HG02870 (cell line): ENCODE measurements around the gene NANOS2.
A peak's percentile ranks its signal among the peaks of the same experiment; 100 is the strongest.

Experiments
- ATAC-seq: cut with Tn5 transposase; IDR thresholded peaks from one replicate; pipeline ENCODE4 v1.9.1; 2021; ENCODE audit warnings: mild to moderate bottlenecking, moderate library complexity; ENCODE audit not compliant: unreplicated experiment

Gene NANOS2

DNA sequence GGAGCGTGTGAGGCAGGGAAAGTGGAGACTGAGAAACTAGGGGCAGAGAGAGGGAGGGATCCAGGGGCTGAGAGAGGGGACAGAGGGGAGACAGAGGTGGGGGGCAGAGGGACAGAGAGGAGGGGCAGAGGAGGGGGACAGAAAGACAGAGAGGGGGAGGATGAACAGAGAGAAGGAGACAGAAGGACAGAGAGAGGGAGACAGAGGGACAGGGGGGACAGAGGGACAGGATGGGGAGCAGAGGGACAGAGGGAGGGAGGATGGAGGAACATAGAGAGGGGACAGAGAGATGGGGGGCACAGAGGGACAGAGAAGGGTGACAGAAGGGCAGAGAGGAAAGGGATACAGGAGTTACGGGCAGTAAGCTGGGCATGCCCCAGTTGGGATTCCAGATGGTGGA lies 14.7 kb upstream of the NANOS2 start:
- no peak for ATAC-seq

DNA sequence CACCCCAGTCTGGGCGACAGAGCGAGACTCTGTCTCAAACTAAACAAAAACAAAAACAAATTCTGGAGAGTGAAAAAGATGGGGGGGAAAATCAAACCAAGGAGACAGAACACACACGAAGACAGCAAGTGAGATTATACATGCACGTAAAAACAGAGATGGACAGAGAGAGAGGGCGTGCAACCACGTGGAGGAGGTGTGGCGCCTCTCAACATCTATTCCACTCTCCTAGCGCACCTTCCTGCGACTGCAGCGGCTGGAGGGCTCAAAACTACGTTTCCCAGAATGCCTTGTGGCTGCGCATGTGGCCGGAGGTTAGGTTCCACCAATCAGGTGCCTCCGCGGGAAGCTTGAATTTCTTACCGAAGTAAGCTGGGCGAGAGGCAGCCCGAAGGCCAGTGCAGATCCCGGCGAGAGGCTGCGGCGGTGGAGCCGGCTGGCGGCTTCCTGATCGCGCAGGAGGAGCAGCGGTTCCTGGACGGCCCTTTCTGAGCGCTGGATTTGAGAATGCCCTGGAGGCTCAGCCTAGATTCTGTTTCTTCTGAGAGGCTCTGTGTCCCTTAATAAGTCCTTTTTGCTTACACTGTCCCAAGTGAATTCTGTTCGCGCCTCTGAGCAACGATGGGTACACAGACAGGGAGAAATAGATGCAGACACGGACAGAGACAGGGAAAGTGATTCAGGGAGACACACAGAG lies 13.1 kb upstream of the NANOS2 start:
- ATAC-seq = no peak

- ATAC-seq = no peak
Observed at GRCh38 chr19:45924891-45925447, 10.4 kb upstream of the NANOS2 start.

GRCh38 chr19:45922281-45922680 lies 7.7 kb upstream of the NANOS2 start:
- ATAC-seq = no peak

- no peak for ATAC-seq
Observed at GRCh38 chr19:45920458-45920857, 5.9 kb upstream of the NANOS2 start.

DNA sequence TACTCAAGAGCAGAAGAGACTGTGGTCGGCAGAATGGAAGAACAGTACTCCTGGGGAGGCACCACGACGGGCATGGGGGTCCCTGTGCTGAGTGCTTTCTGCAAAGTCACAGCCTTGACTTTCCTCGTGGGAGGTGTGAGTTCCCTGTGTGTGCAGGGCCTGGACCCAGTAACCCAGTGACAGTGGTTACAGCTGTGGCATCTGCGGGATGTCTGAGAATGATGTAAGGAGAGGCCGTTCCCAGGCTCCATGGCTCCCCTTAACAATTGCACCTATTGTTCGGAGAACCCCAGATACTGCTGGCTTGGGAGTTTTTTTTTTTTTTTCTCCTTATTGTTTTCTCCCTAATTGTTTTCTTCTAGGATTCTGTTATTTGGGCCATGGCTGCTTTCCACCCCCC lies 5.1 kb upstream of the NANOS2 start:
- ATAC-seq = no peak

DNA sequence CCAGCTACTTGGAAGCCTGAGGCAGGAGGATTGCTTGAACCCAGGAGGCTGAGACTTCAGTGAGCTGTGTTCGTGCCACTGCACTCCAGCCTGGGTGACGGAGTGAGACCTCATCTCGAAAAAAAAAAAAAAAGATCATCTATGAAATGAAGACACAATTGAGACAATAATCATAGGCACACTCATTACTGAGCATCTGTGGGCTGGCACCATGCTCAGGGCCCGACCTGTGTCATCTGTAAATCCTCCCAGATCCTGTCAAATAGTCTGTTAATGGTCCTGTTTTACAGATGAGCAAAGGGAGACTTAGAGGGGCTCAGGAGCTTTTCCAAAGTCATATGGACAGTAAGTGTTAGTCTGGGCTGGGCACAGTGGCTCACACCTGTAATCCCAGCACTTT lies 4.1 kb upstream of the NANOS2 start:
- ATAC-seq = no peak

GRCh38 chr19:45917421-45918091 lies 3.0 kb upstream of the NANOS2 start:
- ATAC-seq = no peak

DNA sequence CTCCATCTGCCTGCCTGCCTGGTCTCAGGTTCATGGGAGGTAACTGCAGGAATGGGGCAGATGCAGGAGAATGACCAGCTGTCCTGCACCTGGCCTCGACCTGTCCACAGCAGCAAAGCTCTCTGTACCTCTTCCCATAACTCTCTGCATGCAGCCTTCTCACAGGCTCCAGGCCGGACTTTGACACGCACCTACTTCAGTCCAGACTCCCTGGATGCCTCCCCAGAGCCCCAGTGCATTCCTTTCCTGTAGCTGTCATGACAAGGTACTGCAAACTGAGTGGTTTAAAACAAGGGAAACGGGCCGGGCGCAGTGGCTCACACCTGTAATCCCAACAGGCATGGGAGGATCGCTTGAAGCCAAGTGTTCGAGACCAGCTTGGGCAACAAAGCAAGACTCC lies 3.3 kb downstream of the NANOS2 start:
- ATAC-seq = no peak

DNA sequence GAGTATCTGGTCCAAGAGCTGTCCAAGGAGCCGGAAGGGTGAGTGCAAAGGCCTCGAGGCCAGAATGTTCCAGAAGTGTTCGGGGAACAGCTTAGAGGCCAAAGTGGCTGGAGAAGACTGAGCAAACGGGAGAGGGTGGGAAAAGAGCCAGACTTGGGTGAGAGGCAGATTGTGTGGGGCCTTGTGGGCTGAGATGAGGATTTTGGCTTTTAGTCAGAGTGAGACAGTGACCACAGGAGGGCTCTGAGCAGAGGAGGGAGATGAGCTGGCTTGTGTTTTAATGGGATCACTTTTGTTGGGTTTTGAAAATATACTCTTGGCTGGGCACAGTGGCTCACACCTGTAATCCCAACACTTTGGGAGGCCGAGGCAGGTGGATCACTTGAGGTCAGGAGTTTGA lies 5.6 kb downstream of the NANOS2 start:
- ATAC-seq = no peak

- no peak for ATAC-seq
Observed at GRCh38 chr19:45906221-45906620, 8.4 kb downstream of the NANOS2 start.

DNA sequence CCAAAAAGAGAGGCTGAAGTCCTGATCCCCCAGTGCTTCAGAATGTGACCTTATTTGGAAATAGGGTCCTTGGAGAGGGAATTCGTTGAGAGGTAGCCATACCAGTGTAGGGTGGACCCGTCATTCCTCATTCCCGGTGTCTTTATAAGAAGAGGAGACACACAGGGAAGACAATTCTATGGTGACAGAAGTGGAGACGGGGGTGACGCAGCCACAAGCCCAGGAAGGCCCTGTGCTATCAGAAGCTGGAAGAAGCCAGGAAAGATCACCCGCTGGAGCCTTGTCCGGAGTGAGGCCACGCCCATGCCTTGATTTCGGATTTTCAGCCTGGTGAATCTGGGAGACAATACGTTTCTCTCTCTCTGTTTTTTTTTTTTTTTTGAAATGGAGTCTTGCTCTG lies 9.6 kb downstream of the NANOS2 start:
- ATAC-seq = no peak

- peak; percentile 87 for ATAC-seq
Observed at GRCh38 chr19:45902651-45903625, 11.6 kb downstream of the NANOS2 start.

DNA sequence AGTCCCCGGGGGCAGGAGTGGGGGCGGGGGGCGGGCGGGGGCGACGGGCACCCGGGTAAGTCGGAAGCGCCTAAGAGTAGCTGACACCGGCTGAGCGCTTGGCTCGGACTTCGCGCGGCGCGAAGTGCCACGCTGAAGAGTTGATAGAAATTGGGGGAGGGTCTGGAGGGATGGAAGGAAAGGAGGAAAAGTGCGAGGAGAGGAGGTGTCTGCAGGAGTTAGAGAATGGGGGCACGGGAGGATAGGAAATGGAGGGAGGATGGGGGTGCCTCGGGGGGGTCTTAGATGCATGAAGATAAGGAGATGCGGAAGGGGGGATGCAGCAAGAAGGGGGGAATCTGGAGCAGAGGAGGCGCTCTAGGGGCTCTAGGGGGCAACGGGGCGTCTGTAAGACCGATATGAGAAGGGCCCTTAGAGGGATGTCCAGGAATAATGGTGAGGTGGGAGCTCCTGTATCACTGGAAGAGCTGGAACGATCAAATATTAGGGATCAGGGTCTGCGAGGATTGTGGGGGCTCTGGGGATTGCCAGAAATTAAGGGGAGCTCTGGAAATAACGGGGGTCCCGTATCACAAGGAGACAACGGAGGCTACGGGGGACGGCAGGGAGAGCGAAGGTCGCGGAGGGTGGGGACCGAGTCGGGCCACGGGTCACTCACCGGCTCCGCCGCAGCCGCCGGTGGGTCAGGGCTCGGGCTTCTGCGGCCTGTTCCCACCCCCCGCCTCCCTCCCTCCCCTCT lies 12.5 kb downstream of the NANOS2 start, which contains the start of gene MYPOP:
MYPOP (minus strand) TSS at position 702 of the 739 bp plus-strand sequence. CDS start 840 bp downstream, outside the sequence.
- no peak for ATAC-seq

- ATAC-seq = no peak
Observed at GRCh38 chr19:45901432-45901911, 13.1 kb downstream of the NANOS2 start.

DNA sequence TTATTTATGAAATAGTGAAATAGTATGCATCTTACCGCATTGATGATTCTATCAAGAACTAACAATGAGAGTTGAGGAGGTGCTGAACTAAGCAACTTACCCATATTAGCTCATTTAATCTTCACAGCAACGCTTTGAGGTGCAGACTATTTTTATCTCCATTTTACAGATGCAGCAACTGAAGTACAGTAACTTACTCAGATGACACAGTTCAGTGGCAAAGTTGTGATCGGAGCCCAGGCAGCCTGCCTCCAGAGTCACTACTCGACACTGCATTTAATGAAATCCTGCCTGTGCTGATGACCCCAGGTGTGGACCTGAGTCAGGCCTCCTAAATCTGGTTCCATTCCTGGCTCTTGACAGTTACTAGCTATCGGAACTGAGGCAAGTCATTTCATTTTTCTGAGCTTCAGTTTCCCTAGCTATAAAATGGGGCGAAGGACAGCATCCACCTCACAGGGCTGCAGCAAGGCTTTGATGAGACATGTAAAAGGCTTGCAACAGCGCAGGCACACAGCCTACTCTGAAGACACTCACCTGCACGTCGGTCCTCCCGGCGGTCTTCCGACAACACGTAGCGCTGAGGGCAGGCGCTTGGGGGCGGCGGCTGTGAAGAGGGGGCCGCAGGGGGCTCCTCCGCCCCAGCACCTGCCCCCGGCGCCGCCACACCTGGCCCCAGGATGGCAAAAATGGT lies 13.7 kb downstream of the NANOS2 start:
- ATAC-seq = no peak

GRCh38 chr19:45899919-45900589 lies 14.5 kb downstream of the NANOS2 start:
- no peak for ATAC-seq

GRCh38 chr19:45899253-45899652 lies 15.3 kb downstream of the NANOS2 start:
- ATAC-seq = no peak

DNA sequence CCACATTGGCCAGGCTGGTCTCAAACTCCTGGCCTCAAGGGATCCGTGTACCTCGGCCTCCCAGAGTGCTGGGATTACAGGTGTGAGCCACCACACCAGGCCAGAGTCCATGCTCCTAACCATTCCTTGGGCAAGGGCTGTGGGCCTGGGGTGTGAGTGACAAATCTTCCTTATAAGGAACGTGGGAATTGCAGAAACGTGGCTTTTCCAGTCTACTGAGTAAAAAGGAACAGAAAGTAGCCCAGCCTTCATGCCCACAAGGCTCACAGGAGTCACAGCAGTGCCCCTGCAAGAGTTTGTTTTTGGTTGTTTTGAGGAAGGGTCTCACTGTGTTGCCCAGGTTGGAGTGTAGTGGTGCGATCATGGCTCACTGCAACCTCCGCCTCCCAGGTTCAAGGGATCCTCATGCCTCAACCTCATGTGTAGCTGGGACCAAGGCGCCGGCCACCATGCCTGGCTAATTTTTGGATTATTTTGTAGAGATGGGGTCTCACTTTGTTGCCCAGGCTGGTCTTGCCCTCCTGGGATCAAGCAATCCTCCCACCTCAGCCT lies 17.2 kb downstream of the NANOS2 start:
- no peak for ATAC-seq
